Stimulated activated effector memory CD8-positive, alpha-beta T cell treated with anti-CD3 and anti-CD28 coated beads, Interleukin-12 subunit alpha, Interleukin-12 subunit beta, amount 100 ng/mL, for 72 hours (primary cell): ENCODE measurements around the gene CHURC1.

Experiments
- ATAC-seq: fragments of 150-1000 bp; cut with Tn5 transposase; 2 replicates; pipeline ENCODE4 v1.10.0; 2021
- DNase-seq, 2 donors: peaks; one replicate each; pipeline ENCODE4 v3.0.0; 2021 to 2022; ENCODE audit warnings: low spot score in 2 of 2
- H3K27ac Mint-ChIP-seq: one replicate; pipeline ENCODE4 v1.8.0; 2022; ENCODE audit warnings: mild to moderate bottlenecking, mixed read lengths
- H3K36me3 Mint-ChIP-seq: one replicate; pipeline ENCODE4 v1.8.0; 2022; ENCODE audit warnings: mild to moderate bottlenecking, mixed read lengths
- H3K4me1 Mint-ChIP-seq: one replicate; pipeline ENCODE4 v1.8.0; 2022; ENCODE audit warnings: mixed read lengths
- H3K4me3 Mint-ChIP-seq: one replicate; pipeline ENCODE4 v1.8.0; 2022; ENCODE audit warnings: mild to moderate bottlenecking, mixed read lengths
- H3K9me3 Mint-ChIP-seq: one replicate; pipeline ENCODE4 v1.8.0; 2022; ENCODE audit warnings: mixed read lengths

The CHURC1 gene

GRCh38 chr14:64942531-64943111 is 28.4 kb downstream of the CHURC1 start, which contains the start of gene GPX2:
Gene GPX2 (minus strand): TSS chr14:64942745. CDS start chr14:64942726, 19 bp downstream.
- DNase-seq: no peak
- Mint-ChIP-seq H3K4me1 (peaks cover 69% of the 10 kb centered on the region), H3K27ac (peak within 1 kb of the TSS; percentile 80), H3K4me3 (no peak within 1 kb of the TSS), H3K9me3 (no peaks in the 10 kb centered on the region), H3K36me3 (peaks cover 10% of the 10 kb centered on the region)
- ATAC-seq: no peak

GRCh38 chr14:64943556-64943955 is 29.3 kb downstream of the CHURC1 start:
- Mint-ChIP-seq H3K36me3 (peaks cover 5% of the 10 kb centered on the region), H3K4me3 (no peak overlapping the region), H3K9me3 (no peaks in the 10 kb centered on the region), H3K27ac (peak overlapping the region; percentile 80), H3K4me1 (peaks cover 66% of the 10 kb centered on the region)
- ATAC-seq (no peak), DNase-seq (no peak)

GRCh38 chr14:64944041-64944440 is 29.8 kb downstream of the CHURC1 start:
- no peak overlapping the region for H3K4me3 Mint-ChIP-seq
- DNase-seq (no peak), ATAC-seq (no peak)
- H3K36me3 Mint-ChIP-seq: peaks cover 5% of the 10 kb centered on the region
- H3K27ac Mint-ChIP-seq: peak overlapping the region; percentile 29
- H3K4me1 Mint-ChIP-seq: peaks cover 61% of the 10 kb centered on the region
- H3K9me3 Mint-ChIP-seq: no peaks in the 10 kb centered on the region

- H3K4me1 Mint-ChIP-seq: peaks cover 54% of the 10 kb centered on the region
- ATAC-seq: no peak
- no peaks in the 10 kb centered on the region for H3K9me3 Mint-ChIP-seq
- peak overlapping the region; percentile 29 for H3K27ac Mint-ChIP-seq
- peaks cover 5% of the 10 kb centered on the region for H3K36me3 Mint-ChIP-seq
- no peak overlapping the region for H3K4me3 Mint-ChIP-seq
- DNase-seq: no peak
Measured at GRCh38 chr14:64944861-64945260, 30.6 kb downstream of the CHURC1 start.

GRCh38 chr14:64945431-64946178 is 31.4 kb downstream of the CHURC1 start:
- H3K4me1 Mint-ChIP-seq: peaks cover 46% of the 10 kb centered on the region
- DNase-seq (no peak), ATAC-seq (no peak)
- peaks cover 5% of the 10 kb centered on the region for H3K36me3 Mint-ChIP-seq
- no peaks in the 10 kb centered on the region for H3K9me3 Mint-ChIP-seq
- H3K27ac Mint-ChIP-seq: peak overlapping the region; percentile 29
- H3K4me3 Mint-ChIP-seq: no peak overlapping the region

- Mint-ChIP-seq H3K36me3 (peaks cover 5% of the 10 kb centered on the region), H3K4me1 (peaks cover 42% of the 10 kb centered on the region), H3K4me3 (no peak overlapping the region), H3K9me3 (no peaks in the 10 kb centered on the region), H3K27ac (peak overlapping the region; percentile 17)
- DNase-seq (no peak), ATAC-seq (no peak)
Measured at GRCh38 chr14:64946310-64947045, 32.2 kb downstream of the CHURC1 start.

- ATAC-seq: no peak
- peak overlapping the region; percentile 37 for H3K27ac Mint-ChIP-seq
- no peak for DNase-seq
- H3K9me3 Mint-ChIP-seq: no peaks in the 10 kb centered on the region
- H3K4me3 Mint-ChIP-seq: no peak overlapping the region
- H3K36me3 Mint-ChIP-seq: peaks cover 5% of the 10 kb centered on the region
- H3K4me1 Mint-ChIP-seq: peaks cover 44% of the 10 kb centered on the region
Measured at GRCh38 chr14:64947710-64948611, 33.7 kb downstream of the CHURC1 start.

- Mint-ChIP-seq H3K36me3 (peaks cover 3% of the 10 kb centered on the region), H3K9me3 (no peaks in the 10 kb centered on the region), H3K27ac (peak overlapping the region; percentile 37), H3K4me1 (peaks cover 44% of the 10 kb centered on the region), H3K4me3 (no peak overlapping the region)
- ATAC-seq (no peak), DNase-seq (no peak)
Measured at GRCh38 chr14:64948612-64949210, 34.5 kb downstream of the CHURC1 start.

- Mint-ChIP-seq H3K4me1 (peaks cover 34% of the 10 kb centered on the region), H3K9me3 (no peaks in the 10 kb centered on the region), H3K4me3 (no peak overlapping the region), H3K27ac (no peak overlapping the region), H3K36me3 (no peaks in the 10 kb centered on the region)
- ATAC-seq (no peak), DNase-seq (no peak)
Measured at GRCh38 chr14:64950889-64951288, 36.6 kb downstream of the CHURC1 start.

GRCh38 chr14:64951291-64951690 is 37.0 kb downstream of the CHURC1 start:
- peaks cover 30% of the 10 kb centered on the region for H3K4me1 Mint-ChIP-seq
- no peaks in the 10 kb centered on the region for H3K36me3 Mint-ChIP-seq
- H3K4me3 Mint-ChIP-seq: no peak overlapping the region
- ATAC-seq (no peak), DNase-seq (no peak)
- peak overlapping the region; percentile 15 for H3K27ac Mint-ChIP-seq
- no peaks in the 10 kb centered on the region for H3K9me3 Mint-ChIP-seq

- Mint-ChIP-seq H3K27ac (peak overlapping the region; percentile 15), H3K4me3 (no peak overlapping the region), H3K9me3 (no peaks in the 10 kb centered on the region), H3K36me3 (no peaks in the 10 kb centered on the region), H3K4me1 (peaks cover 26% of the 10 kb centered on the region)
- ATAC-seq: no peak
- DNase-seq: no peak
Measured at GRCh38 chr14:64951724-64952123, 37.5 kb downstream of the CHURC1 start.

- H3K27ac Mint-ChIP-seq: peak overlapping the region; percentile 33
- ATAC-seq: peak; percentile 68
Measured at GRCh38 chr14:64952598-64953309, 38.5 kb downstream of the CHURC1 start.

GRCh38 chr14:64953310-64953654 is 39.0 kb downstream of the CHURC1 start:
- DNase-seq: no peak
- no peaks in the 10 kb centered on the region for H3K36me3 Mint-ChIP-seq
- H3K4me3 Mint-ChIP-seq: no peak overlapping the region
- H3K27ac Mint-ChIP-seq: no peak overlapping the region
- ATAC-seq: no peak
- H3K9me3 Mint-ChIP-seq: no peaks in the 10 kb centered on the region
- H3K4me1 Mint-ChIP-seq: peaks cover 14% of the 10 kb centered on the region

More at GRCh38 chr14:64952598-64953309, 38.5 kb downstream of the CHURC1 start:
- DNase-seq: no peak
- no peaks in the 10 kb centered on the region for H3K36me3 Mint-ChIP-seq
- H3K4me1 Mint-ChIP-seq: peaks cover 16% of the 10 kb centered on the region
- H3K9me3 Mint-ChIP-seq: no peaks in the 10 kb centered on the region
- H3K4me3 Mint-ChIP-seq: no peak overlapping the region

GRCh38 chr14:64953661-64954060 is 39.4 kb downstream of the CHURC1 start:
- ATAC-seq (no peak), DNase-seq (no peak)
- H3K36me3 Mint-ChIP-seq: no peaks in the 10 kb centered on the region
- H3K4me3 Mint-ChIP-seq: no peak overlapping the region
- H3K9me3 Mint-ChIP-seq: no peaks in the 10 kb centered on the region
- no peak overlapping the region for H3K27ac Mint-ChIP-seq
- peaks cover 14% of the 10 kb centered on the region for H3K4me1 Mint-ChIP-seq
